Muscle of back (tissue), 13 donors: ENCODE measurements around the gene RSU1. TPM values are rescaled to one million over a fixed set of nuclear protein-coding genes. Genes with fewer than 3 reads are reported as not detected.

Experiments
- DNase-seq, 3 donors: peaks; one replicate each; pipeline versions ENCODE4 v3.0.0 to v3.0.0-alpha.2; 2013
- long read RNA-seq, 9 donors: transcript quantifications; one replicate each; lab custom pipeline, GENCODE V29; 2026
- polyA plus RNA-seq, 10 donors: library from polyadenylated mRNA; unstranded; fragments of 120-200 nt; gene quantifications; one replicate each; pipeline ENCODE4 v1.2.1, GENCODE V29; 2013; ENCODE audit not compliant: insufficient read length in 10 of 10

The RSU1 gene
- 100 to 1,000 TPM in 2 of 10 donors, 10 to 100 TPM in 8; 79.6 to 135 (median 88.2) TPM for polyA plus RNA-seq
- long read RNA-seq, donor 1, transcript RSU1-201 (9 exons, 3,834 nt), result major isoform, 21 of 28 reads
- long read RNA-seq, donor 1, transcript RSU1-203 (8 exons, 3,919 nt), result minor isoform, 6 of 28 reads
- long read RNA-seq, donor 1, partial matches to known transcripts, result 0 of 28 reads
- long read RNA-seq, donor 1, other reads (novel, unspliced or antisense), result 0 of 28 reads
- long read RNA-seq, donor 2, transcript RSU1-205 (8 exons, 3,639 nt), result minor isoform, 7 of 44 reads
- long read RNA-seq, donor 2, transcript RSU1-203 (8 exons, 3,919 nt), result minor isoform, 6 of 44 reads
- long read RNA-seq, donor 2, transcript RSU1-201 (9 exons, 3,834 nt), result major isoform, 31 of 44 reads
- long read RNA-seq, donor 2, partial matches to known transcripts, result 0 of 44 reads
- long read RNA-seq, donor 2, other reads (novel, unspliced or antisense), result 0 of 44 reads
- long read RNA-seq, donor 3, result 0 reads
- long read RNA-seq, donor 4, transcript RSU1-205 (8 exons, 3,639 nt), result minor isoform, 13 of 32 reads
- long read RNA-seq, donor 4, transcript RSU1-201 (9 exons, 3,834 nt), result major isoform, 16 of 32 reads
- long read RNA-seq, donor 4, partial matches to known transcripts, result 0 of 32 reads
- long read RNA-seq, donor 4, other reads (novel, unspliced or antisense), result 0 of 32 reads
- long read RNA-seq, donor 5, transcript RSU1-201 (9 exons, 3,834 nt), result major isoform, 23 of 49 reads
- long read RNA-seq, donor 5, transcript RSU1-203 (8 exons, 3,919 nt), result minor isoform, 12 of 49 reads
- long read RNA-seq, donor 5, transcript RSU1-205 (8 exons, 3,639 nt), result minor isoform, 8 of 49 reads
- long read RNA-seq, donor 5, partial matches to known transcripts, result 6 of 49 reads
- long read RNA-seq, donor 5, other reads (novel, unspliced or antisense), result 0 of 49 reads
- long read RNA-seq, donor 6, transcript RSU1-205 (8 exons, 3,639 nt), result minor isoform, 12 of 54 reads
- long read RNA-seq, donor 6, transcript RSU1-201 (9 exons, 3,834 nt), result major isoform, 33 of 54 reads
- long read RNA-seq, donor 6, partial matches to known transcripts, result 5 of 54 reads
- long read RNA-seq, donor 6, other reads (novel, unspliced or antisense), result 0 of 54 reads
- long read RNA-seq, donor 7, transcript RSU1-205 (8 exons, 3,639 nt), result minor isoform, 5 of 18 reads
- long read RNA-seq, donor 7, transcript RSU1-201 (9 exons, 3,834 nt), result major isoform, 12 of 18 reads
- long read RNA-seq, donor 7, partial matches to known transcripts, result 0 of 18 reads
- long read RNA-seq, donor 7, other reads (novel, unspliced or antisense), result 0 of 18 reads
- long read RNA-seq, donor 8, transcript RSU1-205 (8 exons, 3,639 nt), result minor isoform, 5 of 23 reads
- long read RNA-seq, donor 8, transcript RSU1-201 (9 exons, 3,834 nt), result major isoform, 14 of 23 reads
- long read RNA-seq, donor 8, partial matches to known transcripts, result 0 of 23 reads
- long read RNA-seq, donor 8, other reads (novel, unspliced or antisense), result 0 of 23 reads
- long read RNA-seq, donor 9, partial matches to known transcripts, result 0 of 8 reads
- long read RNA-seq, donor 9, other reads (novel, unspliced or antisense), result 0 of 8 reads

DNA sequence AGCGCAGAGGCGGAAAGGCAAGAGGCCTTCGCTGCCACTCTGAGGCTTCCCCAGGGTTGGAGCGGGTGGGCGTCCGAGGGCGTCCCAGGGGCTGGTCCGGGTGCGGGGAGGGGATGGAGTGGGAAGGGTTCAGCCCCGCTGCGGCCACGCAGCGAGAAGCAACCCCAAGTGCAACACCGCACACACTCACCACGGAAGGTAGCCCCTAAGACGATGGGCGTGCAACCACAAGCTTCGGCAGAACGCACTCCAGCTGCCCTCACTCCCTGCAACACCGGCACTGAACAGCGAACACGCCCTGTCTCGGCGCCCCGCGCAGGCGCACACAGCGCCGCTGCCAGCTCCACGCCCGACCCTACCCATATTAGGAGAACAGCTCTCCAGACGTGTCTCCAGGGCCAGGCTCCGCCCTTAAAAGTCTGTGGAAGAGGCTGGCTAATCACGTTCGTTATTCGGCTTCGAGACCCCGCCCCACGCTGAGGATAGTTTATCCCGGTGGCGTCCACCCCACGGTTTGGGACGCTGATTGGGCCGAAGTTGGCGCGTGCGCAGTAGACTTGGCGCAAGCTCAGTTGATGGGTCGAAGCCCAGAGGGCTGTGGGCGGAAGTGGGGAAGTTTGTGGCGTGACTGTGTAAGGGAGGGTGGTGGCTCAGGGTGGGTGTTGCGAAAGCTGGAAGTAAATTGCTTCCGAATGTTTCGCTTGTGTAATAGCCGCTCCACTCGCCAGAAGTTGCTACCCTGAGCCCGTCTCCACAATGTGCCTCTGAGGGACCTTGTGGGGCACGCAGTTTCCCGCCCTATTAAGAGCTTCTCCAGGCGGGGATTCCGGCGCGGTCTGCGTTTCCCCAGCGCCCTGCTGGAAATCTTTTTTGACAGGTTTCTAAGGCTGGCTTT is at the start of gene RSU1:
TSS of gene RSU1 (minus strand) at position 300 of the 895 bp plus-strand sequence. CDS start 343 bp downstream, outside the sequence.
- peak; percentile 100 for DNase-seq

DNA sequence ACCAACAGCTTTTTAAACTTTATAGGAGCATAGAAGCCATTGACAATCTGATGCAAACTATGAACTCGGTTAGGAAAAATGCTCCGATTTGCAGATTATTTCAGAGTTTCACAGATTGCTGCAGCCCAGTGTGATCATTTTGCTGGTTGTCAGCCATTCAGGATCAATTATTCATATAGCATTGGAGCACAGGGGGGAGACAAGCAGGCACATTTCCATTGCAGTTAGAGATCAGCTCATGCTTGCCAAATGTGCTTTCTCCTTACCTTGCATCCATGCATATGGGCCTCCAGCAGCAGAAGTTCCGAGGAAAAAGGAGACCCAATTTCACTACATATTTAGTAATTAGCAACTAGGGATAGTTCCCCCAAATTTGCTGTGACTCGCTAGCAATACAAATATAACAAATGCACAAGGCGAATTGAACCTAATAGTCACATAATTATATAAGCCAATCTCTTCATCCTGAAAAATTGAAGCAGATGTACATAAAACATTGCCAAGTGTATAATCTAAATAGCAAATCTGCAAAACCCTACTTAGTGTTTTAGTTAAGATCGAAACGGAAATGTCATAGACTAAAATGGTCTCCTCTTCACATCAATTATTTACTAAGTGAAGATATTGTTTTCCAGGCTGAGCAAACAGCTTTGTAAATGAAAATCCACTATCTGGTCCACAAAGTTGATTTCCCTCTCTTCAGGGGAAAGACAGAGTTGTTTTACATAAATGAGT is 49.5 kb upstream of the RSU1 start:
- no peak for DNase-seq

DNA sequence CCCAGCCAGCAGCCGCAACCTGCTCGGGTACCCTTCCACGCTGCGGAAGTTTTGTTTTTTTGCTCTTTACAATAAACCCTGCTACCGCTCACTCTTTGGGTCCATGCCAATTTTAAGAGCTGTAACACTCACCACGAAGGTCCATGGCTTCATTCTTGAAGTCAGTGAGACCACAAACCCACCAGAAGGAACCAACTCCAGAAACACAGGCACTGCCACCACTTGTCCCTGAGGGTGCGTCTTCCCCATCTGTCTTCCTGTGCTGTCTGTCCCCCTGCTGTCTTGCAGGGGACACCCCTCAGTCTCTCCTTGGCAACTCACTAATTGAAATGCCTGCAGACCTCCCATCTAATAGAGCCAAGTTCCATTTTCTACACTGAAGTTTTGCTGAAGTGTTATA is 48.5 kb upstream of the RSU1 start:
- DNase-seq, result no peak

DNA sequence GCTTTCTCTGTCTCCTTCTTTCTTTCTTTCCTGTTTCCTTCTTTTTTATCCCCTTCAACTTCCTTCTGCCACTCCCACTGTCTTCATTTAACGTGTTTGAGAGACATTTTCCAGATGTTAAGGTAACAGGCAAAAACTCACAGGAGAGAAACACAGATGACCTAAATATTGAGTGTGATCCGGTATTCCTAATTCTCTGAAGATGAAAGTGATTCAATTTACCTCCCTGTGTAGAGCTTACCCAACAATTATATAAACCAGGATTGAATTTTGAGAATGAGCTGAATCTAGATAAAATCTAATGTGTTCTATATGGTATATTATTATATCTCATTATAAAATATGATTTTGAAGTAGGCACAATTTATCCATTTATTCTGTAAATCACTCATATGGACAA is 46.5 kb upstream of the RSU1 start:
- DNase-seq, result no peak

DNA sequence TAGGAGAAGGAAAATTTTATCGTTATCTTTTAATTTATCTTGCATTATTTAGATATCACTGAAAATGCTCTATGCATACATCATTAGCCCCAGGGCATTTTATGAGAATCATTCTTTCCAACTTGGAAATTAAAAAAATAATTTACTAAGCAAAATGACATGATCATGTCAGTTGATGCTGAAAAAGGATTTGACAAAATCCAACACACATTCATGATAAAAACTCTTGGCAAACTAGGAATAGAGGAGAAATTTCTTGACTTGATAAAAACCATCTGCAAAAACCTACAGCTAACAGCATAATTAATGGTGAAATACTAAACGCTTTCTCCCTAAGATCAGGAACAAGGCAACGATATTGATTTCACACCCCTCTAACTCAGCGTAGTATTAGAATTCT is 40.2 kb upstream of the RSU1 start:
- no peak for DNase-seq

DNA sequence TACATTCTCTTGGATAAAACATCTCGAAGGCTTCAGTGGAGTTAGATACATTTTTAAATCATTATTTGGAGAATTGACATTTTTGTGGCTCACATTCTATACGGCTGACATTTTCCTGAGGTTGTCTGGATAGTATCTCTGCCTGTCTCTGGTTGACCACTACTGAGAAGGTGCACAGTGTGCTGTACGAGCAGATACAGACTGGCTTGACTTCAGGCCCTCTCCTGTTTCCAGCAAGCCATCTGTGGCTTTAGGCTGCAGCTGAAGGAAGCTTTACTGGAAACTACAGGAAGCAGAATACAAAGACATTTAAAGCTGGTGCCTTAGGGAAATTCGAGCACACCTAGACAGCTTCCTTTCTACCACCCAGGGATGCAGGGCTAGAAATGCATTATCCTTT is 39.3 kb upstream of the RSU1 start:
- DNase-seq, result peak; percentile 41 to 71 (median 57)

DNA sequence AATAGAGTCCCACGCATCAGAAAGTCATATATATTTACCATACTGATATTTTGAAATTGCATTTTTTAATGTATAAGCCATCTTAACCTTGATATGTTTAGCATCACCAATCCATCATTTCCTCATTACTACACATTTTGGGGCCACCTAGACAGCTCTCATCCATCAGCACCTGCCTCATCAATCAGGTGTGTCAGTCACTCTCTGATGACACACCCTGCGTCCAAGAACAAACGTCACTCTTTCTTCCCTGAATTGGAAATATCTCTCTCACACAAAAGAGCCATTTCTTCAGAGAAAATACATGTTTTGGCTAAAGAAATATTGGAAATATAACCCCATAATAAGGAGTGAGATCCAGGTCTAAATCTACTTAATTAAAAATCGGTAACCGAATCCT is 38.9 kb upstream of the RSU1 start:
- DNase-seq, result no peak

DNA sequence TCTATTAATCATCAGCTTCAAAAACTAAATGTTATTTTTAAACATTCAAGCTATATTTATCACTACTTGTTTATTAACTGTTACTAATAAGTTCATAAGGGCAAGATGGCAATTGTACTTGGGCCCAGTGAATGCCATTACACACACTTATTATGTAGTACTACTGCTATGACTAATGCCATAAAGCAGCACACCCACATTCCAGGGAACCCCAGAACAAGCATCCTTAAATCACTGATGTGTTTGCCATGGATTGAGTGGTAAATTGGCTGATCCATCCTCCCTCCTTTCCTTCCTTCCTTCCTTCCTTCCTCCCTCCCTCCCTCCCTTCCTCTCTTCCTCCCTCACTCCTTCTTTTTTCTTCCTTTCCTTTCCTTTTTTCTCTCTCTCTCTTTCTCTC is 37.4 kb upstream of the RSU1 start:
- DNase-seq, result no peak

DNA sequence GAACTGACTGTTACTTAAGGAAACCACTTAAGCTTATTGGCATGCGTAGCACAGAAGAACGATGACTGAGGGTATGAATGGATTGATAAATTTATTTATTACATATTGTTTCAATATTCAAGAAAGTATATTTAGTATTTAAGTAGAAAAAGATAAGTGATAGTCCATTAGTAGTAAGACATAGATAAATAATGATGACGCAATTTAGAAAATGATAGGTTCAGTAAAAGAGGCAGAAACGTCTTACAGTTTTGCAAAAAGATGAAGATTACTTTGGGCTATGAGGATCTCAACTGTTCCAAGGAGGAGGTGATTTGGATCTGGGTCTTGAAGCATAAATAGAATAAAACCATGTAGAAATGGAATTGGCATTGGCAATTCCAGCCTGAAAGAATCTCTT is 36.6 kb upstream of the RSU1 start:
- DNase-seq, result no peak

DNA sequence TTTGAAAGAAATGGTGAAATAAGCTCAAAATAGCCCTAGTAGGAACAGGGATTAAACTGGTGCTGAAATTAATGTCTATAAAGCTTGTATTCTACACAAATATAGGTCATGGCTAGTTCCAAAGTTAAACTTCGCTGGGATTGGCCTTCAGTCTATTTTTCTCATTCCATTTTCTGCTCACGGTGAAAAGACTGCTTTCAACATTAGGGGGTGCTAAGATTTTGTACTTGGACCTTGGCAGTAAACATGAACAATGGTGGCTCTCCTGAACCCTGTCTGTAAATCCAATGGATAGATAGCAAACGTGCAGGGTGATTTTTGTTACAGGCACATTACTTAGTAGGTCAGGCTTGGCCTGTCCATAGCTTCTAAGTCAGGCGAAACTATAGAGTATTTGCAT is 36.0 kb upstream of the RSU1 start:
- no peak for DNase-seq

DNA sequence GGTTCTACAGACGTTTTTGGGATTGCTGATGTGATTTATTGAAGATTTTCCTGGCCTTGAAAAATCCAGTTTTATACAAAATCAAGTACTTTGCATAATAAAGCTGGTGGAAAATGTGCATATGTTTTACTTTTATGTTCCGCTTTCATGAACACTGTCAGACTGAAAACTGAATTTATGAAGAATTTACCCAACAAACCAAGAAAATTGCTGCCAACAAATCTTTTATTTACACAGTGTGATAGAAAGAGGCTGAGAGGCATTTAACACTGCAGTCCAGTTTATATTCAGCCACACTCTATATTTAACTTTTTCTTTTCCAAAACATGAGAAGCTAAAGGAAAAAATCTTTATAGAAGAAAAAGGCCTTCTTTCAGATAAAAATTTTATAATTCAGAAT is 35.4 kb upstream of the RSU1 start:
- DNase-seq, result no peak

DNA sequence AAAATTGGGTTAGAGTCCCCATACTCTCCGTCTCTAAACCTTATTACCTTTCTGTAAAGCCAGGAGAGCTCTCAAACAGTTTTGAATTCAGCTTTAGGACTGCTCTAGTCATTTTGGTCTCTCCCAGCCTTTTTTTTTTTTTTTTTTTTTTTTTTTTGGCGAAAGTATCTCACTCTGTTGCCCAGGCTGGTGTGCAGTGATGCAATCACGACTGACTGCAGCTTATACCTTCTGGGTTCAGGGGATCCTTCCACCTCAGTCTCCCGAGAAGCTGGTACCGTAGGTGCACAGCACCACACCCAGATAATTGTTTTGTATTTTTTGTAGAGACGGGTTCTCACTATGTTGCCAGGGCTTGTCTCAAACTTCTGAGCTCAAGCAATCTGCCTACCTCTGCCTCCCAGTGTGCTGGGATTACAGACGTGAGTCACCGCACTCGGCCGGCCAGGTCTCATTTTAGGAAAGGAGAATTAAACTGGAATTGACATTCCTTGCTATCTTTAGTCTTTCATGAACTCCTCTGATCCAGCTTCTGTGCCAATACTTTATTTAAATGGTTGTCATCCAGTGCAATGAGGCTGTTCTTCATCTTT is 31.4 kb upstream of the RSU1 start:
- DNase-seq, result no peak

DNA sequence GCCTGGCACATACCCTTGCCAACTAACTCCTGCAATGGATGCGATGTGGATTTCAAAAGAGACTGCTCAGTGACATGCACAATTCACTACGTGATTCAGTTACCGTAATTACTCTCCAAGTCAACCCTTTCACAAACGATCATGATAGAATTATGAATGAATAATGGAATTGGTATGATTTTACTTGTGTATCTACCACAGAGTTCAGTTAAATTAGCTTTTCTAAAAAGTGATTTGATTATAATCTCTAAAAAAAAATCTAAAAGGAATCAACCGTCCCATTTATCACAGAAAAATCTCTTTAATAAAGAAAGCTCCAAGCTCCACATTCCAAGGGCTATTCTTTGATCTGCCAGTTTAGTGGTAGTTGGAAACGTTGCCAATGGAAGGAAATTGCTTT is 30.4 kb upstream of the RSU1 start:
- DNase-seq, result no peak

DNA sequence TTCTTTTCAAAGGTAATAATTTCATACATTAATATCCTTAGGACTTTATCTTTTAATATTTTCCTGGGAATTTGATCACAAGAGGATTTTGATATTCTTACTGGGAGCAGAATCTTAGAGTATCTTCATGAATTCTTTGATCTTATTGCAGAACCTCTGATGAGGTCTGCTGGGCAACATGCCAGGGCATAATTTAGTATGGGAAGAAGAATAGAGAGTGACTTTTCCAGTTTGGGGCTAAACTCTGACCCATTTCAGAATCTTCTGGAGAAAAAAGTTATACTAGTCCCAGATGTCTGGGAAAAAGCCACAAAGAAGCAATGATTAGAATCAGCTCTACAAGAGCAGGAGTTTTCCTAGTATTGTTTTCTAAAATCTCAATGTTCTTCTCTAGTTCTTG is 28.0 kb upstream of the RSU1 start:
- DNase-seq, result no peak

DNA sequence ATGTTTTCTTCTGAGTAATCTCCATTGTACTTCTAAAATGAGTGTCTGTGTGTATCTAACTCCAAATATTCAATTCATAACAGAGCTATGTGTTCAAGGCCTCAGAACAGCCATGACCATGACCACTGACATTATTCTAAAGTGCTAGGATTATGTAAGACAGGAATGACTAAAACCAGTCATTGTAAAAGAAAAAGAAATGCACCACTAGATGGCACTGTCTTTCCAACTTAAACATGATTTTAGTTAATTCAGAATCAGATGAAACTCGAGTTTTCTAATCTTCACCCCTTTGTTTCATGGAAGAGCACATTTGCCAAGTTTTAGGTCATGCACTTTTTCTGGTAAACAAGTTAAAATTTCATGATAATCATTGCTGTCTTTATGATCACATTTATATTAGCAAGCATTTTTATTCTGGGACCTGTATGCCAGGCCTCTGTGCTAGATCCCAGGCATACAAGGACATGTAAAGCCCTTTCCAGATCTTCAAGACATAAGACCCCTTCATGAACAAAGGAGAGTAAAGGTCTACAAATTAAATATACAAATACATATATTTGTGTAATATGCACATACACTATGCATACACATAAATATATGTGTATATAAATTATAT is 26.1 kb upstream of the RSU1 start:
- DNase-seq, result peak; percentile 62 to 81 (median 64)

DNA sequence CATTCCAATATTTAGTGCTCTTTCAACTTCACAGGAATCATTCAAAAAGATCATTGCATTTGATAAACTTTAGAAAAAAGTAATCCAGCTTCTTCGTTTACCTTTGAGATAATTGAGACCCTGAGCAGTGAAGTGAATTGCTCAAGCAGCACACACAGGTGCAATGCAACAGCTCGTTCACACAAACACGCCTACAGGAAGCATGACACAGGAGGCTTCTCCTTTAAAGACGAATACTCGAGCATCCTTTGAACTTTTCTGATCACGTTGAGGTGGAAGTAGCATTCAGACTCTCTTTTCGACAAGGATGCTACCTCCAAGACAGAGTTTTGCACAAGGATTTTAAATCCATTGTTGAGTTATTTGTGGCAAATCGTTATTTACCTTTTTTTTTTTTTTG is 18.0 kb upstream of the RSU1 start:
- no peak for DNase-seq

DNA sequence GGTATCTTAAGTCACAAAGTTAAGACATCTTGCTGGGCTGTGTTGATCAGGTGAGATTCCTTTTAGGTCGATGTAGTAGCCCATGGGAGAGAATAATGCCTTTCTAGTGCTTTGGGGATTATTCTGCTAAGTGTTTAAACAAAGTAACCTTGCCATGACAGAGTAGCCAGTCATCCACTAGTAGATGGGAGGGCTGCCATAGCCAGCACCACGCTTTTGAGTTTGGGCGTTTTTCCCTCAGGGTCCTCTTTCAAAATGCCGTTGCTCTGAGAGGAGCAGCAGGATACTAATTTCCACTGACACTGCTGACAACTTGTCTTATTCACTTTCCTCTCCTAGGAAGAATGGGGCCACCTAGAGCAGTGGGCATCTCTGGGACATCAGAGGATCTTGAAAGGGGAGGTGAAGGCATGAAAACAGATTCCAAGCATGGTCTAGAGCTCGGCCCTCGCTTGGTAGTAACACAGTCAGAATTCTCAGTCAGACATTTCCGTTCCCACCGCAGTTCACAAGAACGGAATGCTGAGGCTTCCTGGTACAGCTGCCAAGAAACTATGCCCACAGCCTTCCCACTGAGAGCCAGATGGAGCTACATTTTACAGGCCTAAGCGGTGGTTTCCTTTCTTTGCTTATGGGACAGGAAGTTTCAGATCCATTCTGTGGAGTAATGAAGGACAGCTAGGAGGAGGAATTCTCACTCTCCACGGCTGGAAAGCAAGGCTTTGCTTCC is 15.3 kb upstream of the RSU1 start:
- peak in 2 of 3 donors; percentile 45 to 84 for DNase-seq

DNA sequence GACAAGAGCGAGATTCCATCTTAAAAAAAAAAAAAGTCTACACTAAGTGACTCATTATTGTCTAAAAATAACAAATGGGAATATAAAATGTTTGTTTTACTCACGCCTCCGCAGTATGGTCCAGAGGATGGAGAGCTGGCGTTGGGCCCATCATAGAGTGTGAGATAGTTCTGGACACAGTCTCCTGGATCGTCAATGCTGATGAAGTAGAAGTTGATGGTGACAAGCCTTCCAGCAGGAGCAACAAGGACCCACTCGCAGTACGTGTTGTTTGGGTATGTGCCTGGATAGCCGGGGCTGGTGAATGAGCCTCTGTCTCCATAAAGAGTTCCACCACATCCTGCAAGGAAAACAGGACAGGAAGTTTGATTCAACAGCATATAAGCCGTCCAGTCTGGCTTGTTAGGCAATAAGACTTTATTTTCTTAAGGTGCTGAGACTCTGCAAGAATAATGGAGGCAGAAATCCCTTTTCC is 11.5 kb upstream of the RSU1 start:
- peak in 1 of 3 donors; percentile 19 for DNase-seq
